ENCODE results near the gene PAAF1.
A peak's percentile ranks its signal among the peaks of the same experiment; 100 is the strongest.
"Not testable (repeated sequence)": the region's sequence is repeated elsewhere in the genome, so short reads cannot be mapped to it uniquely, and the experiment has no call there.

The PAAF1 gene

DNA sequence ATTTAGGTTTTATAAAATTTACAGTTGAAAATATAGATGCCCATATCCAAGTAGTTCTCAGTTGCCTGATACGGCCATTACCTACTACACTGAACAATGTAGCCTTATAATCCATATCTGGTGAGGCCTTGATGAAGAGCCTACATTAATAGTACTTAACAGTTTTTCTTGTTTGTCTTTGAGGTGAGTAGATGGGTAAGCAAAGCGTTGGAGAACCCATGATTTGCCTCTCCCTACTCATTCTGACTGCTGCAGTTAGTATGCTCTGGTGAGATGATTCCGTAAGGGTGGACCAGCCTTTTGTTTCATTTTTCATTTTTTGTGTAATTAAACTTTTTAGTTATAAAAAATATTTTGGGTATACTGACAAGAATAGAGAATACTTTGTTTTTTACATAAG, 11.4 kb downstream of the PAAF1 start:
- no peak for DNase-seq (ENCODE audit: low read depth)

DNA sequence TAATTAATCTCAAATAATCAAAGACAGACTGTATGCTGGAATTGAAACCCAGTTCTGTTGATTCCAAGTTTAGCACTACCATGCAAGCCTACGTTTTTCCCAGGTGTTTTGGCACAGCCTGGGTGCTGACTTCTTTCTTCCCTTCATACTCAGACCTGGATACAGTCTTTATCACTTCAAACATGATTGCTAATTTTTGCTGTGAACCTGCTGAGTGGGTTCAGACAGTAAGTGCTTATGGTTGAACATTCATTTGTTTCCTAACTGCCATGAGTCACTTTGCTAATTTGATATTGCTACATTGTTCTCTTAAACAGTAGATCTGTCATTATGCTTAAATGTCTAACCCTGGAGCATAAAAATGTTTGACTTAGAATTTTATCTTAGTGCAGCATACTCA, 12.2 kb downstream of the PAAF1 start:
- DNase-seq (ENCODE audit: low read depth): no peak

DNA sequence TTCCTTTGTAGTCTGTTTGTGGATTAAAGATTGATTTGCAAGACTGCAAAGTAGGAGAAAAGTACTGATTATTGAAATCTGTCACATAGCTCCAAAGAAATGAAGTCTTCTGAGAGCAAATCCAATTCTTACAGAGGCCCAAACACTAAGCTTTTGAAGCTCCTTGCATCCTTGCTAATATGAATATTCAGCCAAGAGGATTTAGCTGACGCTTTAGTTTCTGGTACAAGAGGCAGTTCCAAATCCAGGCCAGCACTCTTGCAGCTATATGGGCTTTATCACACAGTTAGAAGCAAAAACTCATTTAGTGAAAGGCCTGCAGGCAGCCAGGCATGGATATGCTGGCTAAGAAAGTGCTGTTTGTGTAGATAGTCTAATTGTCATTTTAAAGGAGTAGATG, 12.7 kb downstream of the PAAF1 start:
- no peak for DNase-seq (ENCODE audit: low read depth)

- no peak for DNase-seq (ENCODE audit: low read depth)
Measured at GRCh38 chr11:73893041-73893440, 16.2 kb downstream of the PAAF1 start.

GRCh38 chr11:73894725-73895335, 18.0 kb downstream of the PAAF1 start:
- no peak for DNase-seq (ENCODE audit: low read depth)

GRCh38 chr11:73902303-73902702, 25.5 kb downstream of the PAAF1 start:
- no peak for DNase-seq (ENCODE audit: low read depth)

DNA sequence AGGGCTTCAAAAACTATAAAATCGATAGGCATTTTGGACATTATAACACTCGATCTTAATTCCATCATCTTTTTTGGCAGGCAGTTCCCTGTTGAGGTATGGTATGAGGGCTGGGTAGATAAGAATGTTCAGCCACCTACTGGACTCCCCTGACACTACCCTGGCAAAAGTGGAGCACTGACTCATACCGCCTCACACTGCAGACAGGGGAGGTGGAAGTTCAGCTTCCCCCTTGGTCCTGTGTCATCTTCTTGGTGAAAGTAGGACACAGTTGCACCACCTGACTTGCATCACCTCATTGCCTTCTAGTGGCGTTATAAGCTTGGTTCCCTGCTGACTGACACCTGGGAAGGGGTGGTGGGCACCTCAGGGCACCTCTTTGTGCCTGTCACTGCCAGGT, 30.4 kb downstream of the PAAF1 start:
- DNase-seq (ENCODE audit: low read depth): no peak

GRCh38 chr11:73912026-73912425, 35.2 kb downstream of the PAAF1 start:
- no peak for DNase-seq (ENCODE audit: low read depth)

DNA sequence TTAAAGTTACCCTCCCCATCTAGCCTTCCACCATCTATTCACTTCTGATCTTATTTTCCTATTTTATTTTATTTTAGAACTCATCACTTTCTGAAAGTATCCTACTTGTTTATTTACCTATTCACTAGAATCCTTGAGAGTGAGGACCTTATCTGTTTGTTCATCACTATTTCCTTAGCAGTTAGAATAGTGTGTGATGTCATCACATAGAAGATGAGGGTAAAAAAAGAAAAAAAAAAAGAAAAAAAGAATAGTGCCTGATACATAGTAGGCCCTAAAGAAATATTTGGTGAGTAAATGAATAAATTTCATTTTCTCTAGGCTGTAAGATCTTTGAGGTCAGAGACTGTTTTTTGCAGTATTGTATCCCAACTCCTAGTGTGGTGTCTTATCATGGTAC, 36.7 kb downstream of the PAAF1 start:
- no peak for DNase-seq (ENCODE audit: low read depth)

DNA sequence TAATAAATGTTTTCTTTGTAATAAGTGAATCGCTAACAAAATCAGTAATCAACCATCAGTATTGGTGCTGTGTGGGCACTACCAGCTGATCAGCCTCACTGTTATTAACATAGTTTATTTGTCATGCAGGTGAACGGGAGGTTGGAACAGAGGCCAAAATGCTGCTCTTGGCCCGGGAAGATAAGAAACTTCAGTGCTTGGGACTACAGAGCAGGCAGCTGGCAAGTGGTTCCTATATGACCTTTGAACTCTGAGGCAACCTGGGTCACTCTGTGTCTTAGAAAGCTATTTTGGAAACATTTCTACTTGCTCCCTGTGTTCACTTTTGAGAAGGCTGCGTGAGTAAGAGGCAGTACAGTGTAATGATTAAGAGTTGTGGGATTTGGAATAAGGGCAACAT, 37.5 kb downstream of the PAAF1 start:
- no peak for DNase-seq (ENCODE audit: low read depth)

DNA sequence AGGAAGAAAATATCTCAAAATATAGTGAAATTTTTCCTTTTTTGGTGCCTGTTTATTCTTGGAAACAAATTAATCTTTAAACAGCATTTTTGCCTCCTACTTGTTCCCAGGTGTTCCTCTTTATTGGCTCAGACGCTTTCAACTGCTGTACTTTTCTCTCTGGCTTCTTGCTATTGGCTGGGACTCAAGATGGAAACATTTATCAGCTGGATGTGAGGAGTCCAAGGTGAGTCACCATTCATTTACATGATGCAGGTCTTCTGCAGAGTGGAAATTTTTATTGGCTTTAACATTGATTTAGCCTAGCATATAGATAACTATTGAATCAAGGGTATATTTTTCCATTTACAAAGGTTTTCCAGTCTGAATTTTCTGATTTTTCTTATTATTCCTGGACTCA, 39.6 kb downstream of the PAAF1 start:
- no peak for DNase-seq (ENCODE audit: low read depth)

GRCh38 chr11:73921180-73921579, 44.4 kb downstream of the PAAF1 start:
- DNase-seq (ENCODE audit: low read depth): no peak

GRCh38 chr11:73929388-73929787, 52.6 kb downstream of the PAAF1 start:
- DNase-seq (ENCODE audit: low read depth): no peak

- DNase-seq (ENCODE audit: low read depth): peak; percentile 59
Measured at GRCh38 chr11:73931039-73931645, 54.3 kb downstream of the PAAF1 start.

DNA sequence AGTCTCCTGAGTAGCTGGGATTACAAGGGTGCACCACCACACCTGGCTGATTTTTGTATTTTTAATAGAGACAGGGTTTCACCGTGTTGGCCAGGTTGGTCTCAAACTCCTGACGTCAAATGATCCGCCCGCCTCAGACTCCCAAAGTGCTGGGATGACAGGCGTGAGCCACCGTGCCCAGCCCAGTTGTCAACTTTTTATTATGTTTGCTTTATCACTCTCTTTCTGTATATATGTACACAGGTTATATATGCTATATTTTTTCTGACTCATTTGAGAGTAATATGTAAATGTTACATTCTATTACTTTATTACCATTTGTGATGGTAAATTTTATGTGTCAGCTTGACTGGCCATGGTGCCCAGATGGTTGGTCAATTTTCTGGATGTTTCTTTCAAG, 55.2 kb downstream of the PAAF1 start:
- DNase-seq (ENCODE audit: low read depth): no peak

GRCh38 chr11:73932781-73933180, 56.0 kb downstream of the PAAF1 start:
- DNase-seq (ENCODE audit: low read depth): no peak

DNA sequence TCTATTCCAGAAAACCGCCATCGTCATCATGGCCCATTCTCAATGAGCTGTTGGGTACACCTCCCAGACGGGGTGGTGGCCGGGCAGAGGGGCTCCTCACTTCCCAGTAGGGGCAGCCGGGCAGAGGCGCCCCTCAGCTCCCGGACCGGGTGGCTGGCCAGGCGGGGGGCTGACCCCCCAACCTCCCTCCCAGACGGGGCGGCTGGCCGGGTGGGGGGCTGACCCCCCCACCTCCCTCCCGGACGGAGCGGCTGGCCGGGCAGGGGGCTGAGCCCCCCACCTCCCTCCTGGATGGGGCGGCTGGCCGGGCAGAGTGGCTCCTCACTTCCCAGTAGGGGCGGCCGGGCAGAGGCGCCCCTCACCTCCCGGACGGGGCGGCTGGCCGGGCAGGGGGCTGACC, 59.2 kb downstream of the PAAF1 start:
- not testable (repeated sequence) for DNase-seq (ENCODE audit: low read depth)

- DNase-seq (ENCODE audit: low read depth): no peak
Measured at GRCh38 chr11:73939096-73939495, 62.3 kb downstream of the PAAF1 start.

GRCh38 chr11:73940801-73941570, 64.2 kb downstream of the PAAF1 start:
- no peak for DNase-seq (ENCODE audit: low read depth)

GRCh38 chr11:73942010-73942409, 65.2 kb downstream of the PAAF1 start:
- DNase-seq (ENCODE audit: low read depth): no peak

- DNase-seq (ENCODE audit: low read depth): no peak
Measured at GRCh38 chr11:73944085-73944484, 67.3 kb downstream of the PAAF1 start.

DNA sequence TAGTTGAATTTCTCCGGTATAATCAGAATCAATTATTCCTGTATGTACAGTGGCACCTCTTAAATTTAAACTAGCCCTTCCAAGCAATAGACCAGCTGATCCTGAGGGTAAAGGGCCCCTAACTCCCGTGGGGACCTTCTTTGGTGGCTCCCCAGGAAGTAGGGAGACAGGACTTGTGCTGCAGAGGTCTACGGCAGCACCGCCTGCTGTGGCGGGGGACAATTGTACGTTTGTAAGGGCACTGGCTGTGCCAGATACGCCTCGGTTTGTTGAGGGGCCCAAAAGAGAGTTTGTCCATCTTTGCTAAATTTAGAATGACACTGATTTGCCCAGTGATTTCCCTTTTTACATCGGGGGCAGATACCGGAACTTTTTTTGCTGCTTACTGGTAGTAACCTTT, 68.1 kb downstream of the PAAF1 start:
- no peak for DNase-seq (ENCODE audit: low read depth)

GRCh38 chr11:73945396-73945795, 68.6 kb downstream of the PAAF1 start:
- no peak for DNase-seq (ENCODE audit: low read depth)

Measured in fibroblast of the conjunctiva (primary cell).